Fibroblast of mammary gland (primary cell): ENCODE results near the gene OR2S2.
A peak's percentile ranks its signal among the peaks of the same experiment; 100 is the strongest.

Experiments used
- DNase-seq: peaks from one replicate; pipeline ENCODE4 v3.0.0-alpha.2; 2010; ENCODE audit warnings: low read depth
- H3K4me3 ChIP-seq: 2 replicates; pipeline ENCODE4 v1.5.1; 2011; ENCODE audit warnings: low read depth, mild to moderate bottlenecking, low read length, moderate library complexity; ENCODE audit not compliant: control insufficient read depth
- TF ChIP-seq, protein P1 (sequence below): conservative IDR thresholded peaks from 2 replicates; pipeline ENCODE4 v1.5.1; 2011; ENCODE audit warnings: low read depth, low read length, inconsistent platforms; ENCODE audit not compliant: control insufficient read depth, insufficient read depth

Gene OR2S2

DNA sequence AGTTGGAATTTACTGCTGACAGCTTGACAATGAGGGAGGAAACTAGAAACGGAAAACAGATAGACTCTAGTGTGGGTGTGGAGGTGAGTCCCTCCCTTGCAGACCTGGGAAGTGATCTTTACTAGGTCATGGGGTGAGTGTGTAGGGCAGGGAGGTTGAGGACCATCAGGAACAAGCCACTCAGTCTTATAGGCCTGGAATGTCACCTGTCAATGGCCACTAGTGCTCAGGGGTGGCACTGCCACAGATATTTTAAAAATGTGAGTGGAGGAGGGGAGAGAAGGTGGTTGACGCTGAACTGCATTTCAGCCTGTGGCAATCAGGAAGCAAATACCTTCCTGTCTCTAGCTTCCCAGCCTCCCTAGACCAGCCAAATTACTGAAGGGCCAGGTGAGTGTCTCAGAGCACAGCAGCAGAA is 9.0 kb downstream of the OR2S2 start:
- TF ChIP-seq, protein P1, sequence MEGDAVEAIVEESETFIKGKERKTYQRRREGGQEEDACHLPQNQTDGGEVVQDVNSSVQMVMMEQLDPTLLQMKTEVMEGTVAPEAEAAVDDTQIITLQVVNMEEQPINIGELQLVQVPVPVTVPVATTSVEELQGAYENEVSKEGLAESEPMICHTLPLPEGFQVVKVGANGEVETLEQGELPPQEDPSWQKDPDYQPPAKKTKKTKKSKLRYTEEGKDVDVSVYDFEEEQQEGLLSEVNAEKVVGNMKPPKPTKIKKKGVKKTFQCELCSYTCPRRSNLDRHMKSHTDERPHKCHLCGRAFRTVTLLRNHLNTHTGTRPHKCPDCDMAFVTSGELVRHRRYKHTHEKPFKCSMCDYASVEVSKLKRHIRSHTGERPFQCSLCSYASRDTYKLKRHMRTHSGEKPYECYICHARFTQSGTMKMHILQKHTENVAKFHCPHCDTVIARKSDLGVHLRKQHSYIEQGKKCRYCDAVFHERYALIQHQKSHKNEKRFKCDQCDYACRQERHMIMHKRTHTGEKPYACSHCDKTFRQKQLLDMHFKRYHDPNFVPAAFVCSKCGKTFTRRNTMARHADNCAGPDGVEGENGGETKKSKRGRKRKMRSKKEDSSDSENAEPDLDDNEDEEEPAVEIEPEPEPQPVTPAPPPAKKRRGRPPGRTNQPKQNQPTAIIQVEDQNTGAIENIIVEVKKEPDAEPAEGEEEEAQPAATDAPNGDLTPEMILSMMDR, result no peak
- H3K4me3 ChIP-seq, result no peak overlapping the region
- DNase-seq, result no peak

DNA sequence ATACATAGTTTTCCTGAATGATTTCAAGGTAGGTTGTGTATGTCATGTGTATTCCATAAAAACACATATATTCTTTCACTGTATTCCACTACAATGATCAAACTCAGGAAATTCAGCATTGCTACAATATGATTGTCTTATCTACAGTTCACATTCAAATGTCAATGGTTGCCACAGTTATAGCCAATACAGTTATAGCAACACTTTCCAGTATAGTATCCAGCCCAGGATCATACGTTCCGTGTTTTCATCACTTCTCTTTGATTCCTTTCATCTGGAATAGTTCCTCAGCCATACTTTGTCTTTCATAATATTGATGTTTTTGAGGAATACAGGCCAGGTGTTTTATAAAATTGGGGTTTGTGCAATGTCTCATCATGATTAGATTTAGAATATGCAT is 9.5 kb downstream of the OR2S2 start:
- TF ChIP-seq, protein P1, result no peak
- no peak overlapping the region for H3K4me3 ChIP-seq
- no peak for DNase-seq

DNA sequence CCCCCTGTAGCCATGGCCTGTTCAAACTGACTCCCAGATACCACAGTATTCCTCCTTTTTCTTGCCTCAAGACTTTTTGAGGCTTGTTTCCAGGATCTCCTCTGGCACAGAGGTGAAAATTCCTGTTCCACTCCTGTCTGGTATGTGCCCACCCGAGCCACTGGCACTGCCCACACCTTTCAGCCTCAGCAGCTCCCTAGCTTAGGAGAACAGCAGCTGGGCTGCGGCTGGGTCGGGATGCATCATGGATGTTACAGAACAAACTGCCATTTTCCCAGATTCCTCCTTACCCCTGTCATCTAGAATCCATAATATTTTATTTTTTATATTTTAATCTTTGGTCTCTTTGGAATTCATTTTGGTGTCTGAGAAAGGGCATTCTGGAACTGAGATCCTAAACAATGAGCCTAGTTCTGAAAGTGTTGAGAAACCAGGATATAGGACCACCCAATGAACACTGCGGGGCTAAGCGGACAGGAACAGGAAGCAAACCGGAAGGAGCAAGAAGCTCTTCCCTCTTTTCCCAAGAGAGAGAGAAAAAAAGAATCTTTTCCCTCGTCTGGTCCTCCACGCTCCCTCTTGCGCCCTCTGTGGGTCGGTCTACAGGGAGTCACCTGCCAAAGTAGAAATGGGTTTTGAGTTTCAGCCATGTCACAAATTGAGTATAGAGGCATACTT is 12.5 kb downstream of the OR2S2 start:
- peak; percentile 92 for DNase-seq
- H3K4me3 ChIP-seq, result no peak overlapping the region
- TF ChIP-seq, protein P1, result peak; percentile 98

DNA sequence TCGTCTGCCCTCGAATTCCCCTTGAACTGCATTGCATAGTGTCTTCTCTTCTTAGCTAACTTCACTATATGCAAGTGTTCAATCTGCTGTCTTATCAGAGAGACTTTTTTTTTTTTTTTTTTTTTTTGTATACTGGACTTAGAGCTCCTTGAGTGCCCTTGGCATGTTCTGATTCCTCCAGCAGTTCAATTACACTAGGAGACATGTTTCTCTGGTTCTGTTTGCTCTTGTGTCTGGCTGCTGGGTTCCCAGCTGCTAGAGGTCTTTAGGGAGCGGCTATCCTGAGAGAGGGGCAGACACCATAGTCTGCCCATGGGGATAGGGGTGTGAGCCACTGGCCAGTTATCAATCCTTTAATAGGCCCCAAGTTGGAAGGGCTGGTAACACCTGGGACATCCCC is 13.1 kb downstream of the OR2S2 start:
- DNase-seq, result no peak
- H3K4me3 ChIP-seq, result no peak overlapping the region
- TF ChIP-seq, protein P1, result no peak

DNA sequence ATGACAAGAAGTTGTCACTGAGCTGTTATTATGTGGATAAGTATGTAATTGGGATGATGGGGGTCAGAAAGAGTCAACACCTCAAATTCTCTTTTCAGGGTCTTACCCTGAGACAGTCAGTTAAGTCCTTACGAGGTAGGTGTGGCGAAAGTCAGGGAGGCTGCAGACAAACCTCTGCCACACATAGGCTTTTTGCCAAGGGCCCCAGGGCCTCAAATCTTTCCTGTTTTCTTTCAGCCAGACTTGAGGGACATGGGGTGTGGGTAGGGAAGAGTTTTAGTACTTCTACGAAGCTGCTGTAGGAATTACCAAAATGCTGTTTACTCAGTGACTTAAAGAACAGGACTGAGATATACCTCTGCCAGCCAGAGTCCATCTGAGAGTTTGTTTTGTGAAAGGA is 13.8 kb downstream of the OR2S2 start:
- H3K4me3 ChIP-seq, result no peak overlapping the region
- TF ChIP-seq, protein P1, result no peak
- no peak for DNase-seq

DNA sequence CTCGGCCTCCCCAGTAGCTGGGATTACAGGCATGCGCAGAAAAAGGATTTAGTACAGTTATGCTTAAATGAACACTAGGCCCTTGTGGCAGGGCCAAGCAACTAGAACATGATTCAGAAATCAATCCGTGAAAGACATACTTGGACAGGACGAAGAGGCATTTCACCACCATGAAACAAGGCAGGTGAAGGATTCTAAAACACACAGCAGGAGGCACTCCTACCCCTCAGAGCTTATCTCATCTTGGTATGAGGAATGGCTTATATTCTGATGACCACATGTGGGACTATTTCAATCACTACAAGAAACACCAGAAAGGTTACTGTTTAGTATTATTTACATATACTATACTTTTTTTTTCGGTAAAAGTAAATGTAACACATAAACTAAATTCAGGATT is 15.7 kb downstream of the OR2S2 start:
- TF ChIP-seq, protein P1, result no peak
- no peak for DNase-seq

More for the DNA sequence above, 15.7 kb downstream of the OR2S2 start:
- no peak overlapping the region for H3K4me3 ChIP-seq
